GM11168 (cell line): Measurements from ENCODE around the gene GALNT10.

ENCODE experiments used
- in situ Hi-C: fragments of 300-500 bp; cut with MboI; formaldehyde crosslinking; loops from one replicate; pipeline ENCODE4 v1.12.0; 2022; ENCODE audit warnings: low sequenced_read_pairs; ENCODE audit not compliant: unreplicated experiment

The GALNT10 gene

GRCh38 chr5:154284433-154284832 is 93.9 kb downstream of the GALNT10 start:
- in situ Hi-C loops = no loop called here

- in situ Hi-C loops = no loop called here
Observed at GRCh38 chr5:154285661-154286408, 95.3 kb downstream of the GALNT10 start.

- in situ Hi-C loops = no loop called here
Observed at GRCh38 chr5:154286557-154286956, 96.0 kb downstream of the GALNT10 start.

- in situ Hi-C loops = no loop called here
Observed at GRCh38 chr5:154287136-154287535, 96.6 kb downstream of the GALNT10 start.

GRCh38 chr5:154288145-154288544 is 97.6 kb downstream of the GALNT10 start:
- in situ Hi-C loops = no loop called here

- in situ Hi-C loops = no loop called here
Observed at GRCh38 chr5:154291917-154292316, 101.4 kb downstream of the GALNT10 start.

GRCh38 chr5:154293219-154293618 is 102.7 kb downstream of the GALNT10 start:
- in situ Hi-C loops = no loop called here

GRCh38 chr5:154295551-154295950 is 105.0 kb downstream of the GALNT10 start:
- in situ Hi-C loops = no loop called here

GRCh38 chr5:154296525-154297159 is 106.1 kb downstream of the GALNT10 start:
- in situ Hi-C loops = no loop called here

GRCh38 chr5:154298065-154298464 is 107.5 kb downstream of the GALNT10 start:
- in situ Hi-C loops = no loop called here

GRCh38 chr5:154300207-154300883 is 109.8 kb downstream of the GALNT10 start:
- in situ Hi-C loops = no loop called here

- in situ Hi-C loops = no loop called here
Observed at GRCh38 chr5:154301726-154302125, 111.2 kb downstream of the GALNT10 start.

GRCh38 chr5:154302161-154302560 is 111.6 kb downstream of the GALNT10 start:
- in situ Hi-C loops = no loop called here

GRCh38 chr5:154303133-154303532 is 112.6 kb downstream of the GALNT10 start:
- in situ Hi-C loops = no loop called here

GRCh38 chr5:154308443-154309370 is 118.2 kb downstream of the GALNT10 start:
- in situ Hi-C loops = no loop called here

GRCh38 chr5:154309371-154309745 is 118.8 kb downstream of the GALNT10 start:
- in situ Hi-C loops = no loop called here

- in situ Hi-C loops = no loop called here
Observed at GRCh38 chr5:154309805-154310204, 119.3 kb downstream of the GALNT10 start.

- in situ Hi-C loops = no loop called here
Observed at GRCh38 chr5:154311362-154311761, 120.8 kb downstream of the GALNT10 start.

GRCh38 chr5:154312000-154312399 is 121.5 kb downstream of the GALNT10 start:
- in situ Hi-C loops = no loop called here

GRCh38 chr5:154312576-154312975 is 122.0 kb downstream of the GALNT10 start:
- in situ Hi-C loops = no loop called here
